GM23338 (cell line): Measurements from ENCODE around the gene SLC1A4.
"Not testable (repeated sequence)": the region's sequence is repeated elsewhere in the genome, so short reads cannot be mapped to it uniquely, and the experiment has no call there.

Experiments
- EZH2 ChIP-seq: fragments of 200-600 bp; sonication (generic); IDR thresholded peaks from one replicate; pipeline ENCODE4 v1.8.0; 2017; ENCODE audit warnings: antibody characterized with exemption, mild to moderate bottlenecking, low read depth; ENCODE audit not compliant: unreplicated experiment
- EZH2phosphoT487 ChIP-seq: fragments of 200-600 bp; sonication (generic); IDR thresholded peaks from one replicate; pipeline ENCODE4 v1.8.1; 2018; ENCODE audit warnings: antibody characterized with exemption; ENCODE audit not compliant: unreplicated experiment
- JUNB ChIP-seq: IDR thresholded peaks from one replicate; pipeline ENCODE4 v1.6.1; 2016; ENCODE audit warnings: antibody characterized with exemption; ENCODE audit not compliant: unreplicated experiment
- NANOG ChIP-seq: IDR thresholded peaks from 2 replicates; pipeline ENCODE4 v1.6.1; 2016; ENCODE audit warnings: antibody characterized with exemption, borderline replicate concordance
- POLR2AphosphoS5 ChIP-seq: IDR thresholded peaks from 2 replicates; pipeline ENCODE4 v1.6.1; 2016; ENCODE audit warnings: antibody characterized with exemption, low read depth
- STAT1 ChIP-seq: IDR thresholded peaks from one replicate; pipeline ENCODE4 v1.6.1; 2016; ENCODE audit warnings: antibody characterized with exemption; ENCODE audit not compliant: unreplicated experiment
- TF ChIP-seq, protein P1 (sequence below), 2 experiments: fragments of 200-600 bp in 1 of 2; sonication (generic) in 1 of 2; conservative IDR thresholded peaks; 2 replicates each; pipeline versions ENCODE4 v1.5.1 to v1.6.1; 2016 to 2017; ENCODE audit warnings: antibody characterized with exemption in 2 of 2, low read depth in 2 of 2, mild to moderate bottlenecking in 2 of 2, moderate library complexity in 1 of 2
- TF ChIP-seq, protein P2 (sequence below): IDR thresholded peaks from one replicate; pipeline ENCODE4 v1.6.1; 2018; ENCODE audit warnings: antibody characterized with exemption; ENCODE audit not compliant: unreplicated experiment

DNA sequence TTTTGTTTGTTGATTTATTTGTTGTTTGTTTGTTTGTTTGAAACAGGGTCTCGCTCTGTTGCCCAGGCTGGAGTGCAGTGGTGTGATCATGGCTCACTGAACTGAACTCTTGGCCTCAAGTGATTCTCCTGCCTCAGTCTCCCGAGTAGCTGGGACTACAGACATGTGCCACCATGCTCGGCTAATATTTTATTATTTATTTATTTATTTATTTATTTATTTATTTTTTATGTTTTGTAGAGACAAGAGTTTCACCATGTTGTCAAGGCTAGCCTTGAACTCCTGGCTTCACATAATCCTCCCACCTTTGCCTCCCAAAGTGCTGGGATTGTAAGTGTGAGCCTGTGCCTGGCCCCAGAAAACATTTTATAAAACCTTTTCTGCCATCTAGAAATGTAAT lies 15.0 kb downstream of the SLC1A4 start:
- TF ChIP-seq, protein P1, sequence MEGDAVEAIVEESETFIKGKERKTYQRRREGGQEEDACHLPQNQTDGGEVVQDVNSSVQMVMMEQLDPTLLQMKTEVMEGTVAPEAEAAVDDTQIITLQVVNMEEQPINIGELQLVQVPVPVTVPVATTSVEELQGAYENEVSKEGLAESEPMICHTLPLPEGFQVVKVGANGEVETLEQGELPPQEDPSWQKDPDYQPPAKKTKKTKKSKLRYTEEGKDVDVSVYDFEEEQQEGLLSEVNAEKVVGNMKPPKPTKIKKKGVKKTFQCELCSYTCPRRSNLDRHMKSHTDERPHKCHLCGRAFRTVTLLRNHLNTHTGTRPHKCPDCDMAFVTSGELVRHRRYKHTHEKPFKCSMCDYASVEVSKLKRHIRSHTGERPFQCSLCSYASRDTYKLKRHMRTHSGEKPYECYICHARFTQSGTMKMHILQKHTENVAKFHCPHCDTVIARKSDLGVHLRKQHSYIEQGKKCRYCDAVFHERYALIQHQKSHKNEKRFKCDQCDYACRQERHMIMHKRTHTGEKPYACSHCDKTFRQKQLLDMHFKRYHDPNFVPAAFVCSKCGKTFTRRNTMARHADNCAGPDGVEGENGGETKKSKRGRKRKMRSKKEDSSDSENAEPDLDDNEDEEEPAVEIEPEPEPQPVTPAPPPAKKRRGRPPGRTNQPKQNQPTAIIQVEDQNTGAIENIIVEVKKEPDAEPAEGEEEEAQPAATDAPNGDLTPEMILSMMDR (conservative IDR thresholded peaks at IDR 0.05; ENCODE audit: low read depth in 2 of 2) = not testable (repeated sequence)
- TF ChIP-seq POLR2AphosphoS5, STAT1, EZH2, NANOG, EZH2phosphoT487, JUNB: not testable (repeated sequence)
- TF ChIP-seq, protein P2, sequence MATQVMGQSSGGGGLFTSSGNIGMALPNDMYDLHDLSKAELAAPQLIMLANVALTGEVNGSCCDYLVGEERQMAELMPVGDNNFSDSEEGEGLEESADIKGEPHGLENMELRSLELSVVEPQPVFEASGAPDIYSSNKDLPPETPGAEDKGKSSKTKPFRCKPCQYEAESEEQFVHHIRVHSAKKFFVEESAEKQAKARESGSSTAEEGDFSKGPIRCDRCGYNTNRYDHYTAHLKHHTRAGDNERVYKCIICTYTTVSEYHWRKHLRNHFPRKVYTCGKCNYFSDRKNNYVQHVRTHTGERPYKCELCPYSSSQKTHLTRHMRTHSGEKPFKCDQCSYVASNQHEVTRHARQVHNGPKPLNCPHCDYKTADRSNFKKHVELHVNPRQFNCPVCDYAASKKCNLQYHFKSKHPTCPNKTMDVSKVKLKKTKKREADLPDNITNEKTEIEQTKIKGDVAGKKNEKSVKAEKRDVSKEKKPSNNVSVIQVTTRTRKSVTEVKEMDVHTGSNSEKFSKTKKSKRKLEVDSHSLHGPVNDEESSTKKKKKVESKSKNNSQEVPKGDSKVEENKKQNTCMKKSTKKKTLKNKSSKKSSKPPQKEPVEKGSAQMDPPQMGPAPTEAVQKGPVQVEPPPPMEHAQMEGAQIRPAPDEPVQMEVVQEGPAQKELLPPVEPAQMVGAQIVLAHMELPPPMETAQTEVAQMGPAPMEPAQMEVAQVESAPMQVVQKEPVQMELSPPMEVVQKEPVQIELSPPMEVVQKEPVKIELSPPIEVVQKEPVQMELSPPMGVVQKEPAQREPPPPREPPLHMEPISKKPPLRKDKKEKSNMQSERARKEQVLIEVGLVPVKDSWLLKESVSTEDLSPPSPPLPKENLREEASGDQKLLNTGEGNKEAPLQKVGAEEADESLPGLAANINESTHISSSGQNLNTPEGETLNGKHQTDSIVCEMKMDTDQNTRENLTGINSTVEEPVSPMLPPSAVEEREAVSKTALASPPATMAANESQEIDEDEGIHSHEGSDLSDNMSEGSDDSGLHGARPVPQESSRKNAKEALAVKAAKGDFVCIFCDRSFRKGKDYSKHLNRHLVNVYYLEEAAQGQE = not testable (repeated sequence)
